Measurements from ENCODE around the gene A2ML1.
"Not testable (repeated sequence)": the region's sequence is repeated elsewhere in the genome, so short reads cannot be mapped to it uniquely, and the experiment has no call there.

The A2ML1 gene

DNA sequence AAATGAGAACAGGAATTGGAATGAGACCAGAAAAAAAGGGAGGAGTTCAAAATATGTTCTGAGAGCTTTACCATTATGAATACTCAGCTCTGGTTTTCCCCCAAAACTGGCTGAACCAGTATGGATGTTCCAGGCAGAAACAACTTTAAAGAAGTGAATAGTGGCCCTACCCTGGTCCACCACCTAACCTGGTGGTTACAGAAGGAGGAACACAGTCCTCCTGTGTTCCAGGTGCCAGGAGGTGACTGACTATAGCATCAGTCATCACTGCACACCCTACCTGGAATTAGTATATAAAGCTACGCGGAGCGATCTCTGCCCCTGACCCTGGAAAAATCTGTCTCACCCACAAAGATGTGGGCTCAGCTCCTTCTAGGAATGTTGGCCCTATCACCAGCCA, at the start of gene A2ML1:
TSS of gene A2ML1 (plus strand) at position 324 of the 400 bp plus-strand sequence. CDS start at position 355, 31 bp downstream.
- DNase-seq, result no peak

DNA sequence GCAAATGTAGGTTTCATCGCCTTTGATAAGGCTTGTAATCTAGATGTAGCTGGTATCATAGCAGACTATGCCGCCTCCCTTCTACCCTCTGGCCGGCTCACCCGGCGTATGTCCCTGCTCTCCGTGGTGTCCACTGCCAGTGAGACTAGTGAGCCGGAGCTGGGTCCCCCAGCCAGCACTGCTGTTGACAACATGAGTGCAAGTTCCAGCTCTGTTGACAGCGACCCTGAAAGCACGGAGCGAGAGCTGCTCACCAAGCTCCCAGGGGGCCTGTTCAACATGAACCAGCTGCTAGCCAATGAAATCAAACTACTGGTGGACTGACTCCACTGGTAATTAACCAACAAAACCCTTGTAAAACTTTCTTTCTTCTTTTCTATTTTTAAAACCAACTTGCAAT, 49.0 kb upstream of the A2ML1 start:
- peak in 1 of 56 donors; percentile 10 for DNase-seq

DNA sequence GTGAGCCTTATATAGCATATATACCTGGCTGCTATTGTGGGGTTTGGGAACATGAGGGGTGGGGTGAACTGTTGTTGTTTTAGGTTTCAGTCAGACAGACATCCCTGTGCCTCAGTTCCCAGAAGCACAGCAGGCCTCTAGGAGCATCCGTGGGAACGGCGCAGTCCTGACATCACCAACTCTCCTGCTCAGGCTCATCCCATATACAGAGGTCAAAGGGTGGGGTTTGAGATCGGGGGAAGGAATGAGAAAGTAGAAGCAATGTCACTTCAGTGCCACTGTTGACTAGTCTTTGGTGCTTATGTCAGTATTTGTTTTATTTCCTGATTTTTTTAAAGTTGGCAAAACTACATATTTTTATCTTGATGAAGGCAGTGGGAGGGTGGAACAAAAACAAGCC, 43.1 kb upstream of the A2ML1 start:
- DNase-seq, result no peak

DNA sequence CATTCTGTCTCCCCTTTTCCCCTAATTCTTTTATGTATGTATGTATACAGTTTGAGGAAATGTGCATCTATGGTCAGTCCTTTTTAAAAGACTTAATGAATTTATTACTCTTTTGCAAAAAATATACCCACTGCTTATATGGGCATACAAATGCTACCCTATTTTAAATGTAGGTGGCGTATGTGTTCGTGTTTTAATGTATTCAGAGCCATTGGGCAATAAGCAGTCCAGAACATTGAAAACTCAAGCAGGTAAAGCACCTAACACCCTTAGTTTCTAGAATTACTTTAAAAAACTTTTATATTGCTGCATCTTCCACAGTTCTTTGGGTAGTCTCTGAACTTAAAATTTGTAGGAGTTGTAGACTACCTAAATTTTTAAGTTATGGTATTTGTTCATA, 42.6 kb upstream of the A2ML1 start:
- DNase-seq, result no peak

DNA sequence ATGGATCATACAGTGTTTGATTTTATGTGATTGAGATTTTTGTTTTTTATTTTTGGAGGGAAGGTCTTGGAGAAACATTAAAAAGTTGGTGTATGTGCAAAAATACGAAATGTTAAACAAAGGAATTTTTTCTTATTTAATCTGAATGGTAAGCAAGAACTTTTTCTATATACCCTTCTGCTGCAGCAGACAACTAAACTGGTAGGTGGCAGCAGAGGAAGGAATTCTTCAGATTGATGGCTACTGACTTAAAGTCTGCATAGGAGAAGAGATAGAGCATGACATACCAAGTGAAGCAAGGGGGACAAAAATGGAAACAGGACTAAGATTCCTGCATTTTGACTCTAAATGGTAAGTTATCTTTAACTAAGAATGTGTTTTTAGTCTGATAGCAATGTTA, 42.0 kb upstream of the A2ML1 start:
- DNase-seq, result peak in 1 of 56 donors; percentile 1

DNA sequence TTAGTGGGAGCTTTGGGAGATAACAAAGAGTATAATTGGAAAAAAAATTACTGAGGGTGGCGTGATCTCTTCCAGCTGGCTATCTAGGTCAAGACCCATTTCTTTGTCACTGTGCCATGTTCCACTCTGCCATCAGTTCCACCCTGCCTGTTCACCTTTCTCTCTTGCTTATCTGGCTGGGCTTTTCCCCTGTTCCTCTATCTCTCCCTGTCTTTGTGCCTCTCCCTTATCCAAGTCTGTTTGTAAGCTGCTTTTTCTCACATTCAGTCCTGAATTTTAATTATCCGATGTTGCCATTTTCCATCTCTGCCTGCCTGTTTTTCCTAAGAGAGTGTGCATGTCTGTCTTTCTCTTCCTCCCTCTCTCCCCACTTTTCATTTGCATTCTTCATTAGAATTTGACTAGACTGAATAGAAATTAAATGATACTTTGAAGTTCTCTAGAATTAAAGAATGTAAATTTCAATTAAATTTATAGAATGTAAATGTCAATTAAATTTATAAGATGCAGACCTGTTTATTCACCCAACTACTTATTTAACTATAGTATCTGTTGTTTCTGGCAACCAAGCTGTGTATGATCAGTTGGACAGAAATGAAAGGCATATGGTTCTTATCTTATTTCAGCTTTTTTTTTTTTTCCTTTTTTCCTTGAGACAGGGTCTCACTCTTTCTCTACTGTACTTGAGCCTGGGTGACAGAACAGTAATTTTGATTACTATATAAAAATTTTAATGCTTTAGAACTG, 40.9 kb upstream of the A2ML1 start:
- no peak for DNase-seq

DNA sequence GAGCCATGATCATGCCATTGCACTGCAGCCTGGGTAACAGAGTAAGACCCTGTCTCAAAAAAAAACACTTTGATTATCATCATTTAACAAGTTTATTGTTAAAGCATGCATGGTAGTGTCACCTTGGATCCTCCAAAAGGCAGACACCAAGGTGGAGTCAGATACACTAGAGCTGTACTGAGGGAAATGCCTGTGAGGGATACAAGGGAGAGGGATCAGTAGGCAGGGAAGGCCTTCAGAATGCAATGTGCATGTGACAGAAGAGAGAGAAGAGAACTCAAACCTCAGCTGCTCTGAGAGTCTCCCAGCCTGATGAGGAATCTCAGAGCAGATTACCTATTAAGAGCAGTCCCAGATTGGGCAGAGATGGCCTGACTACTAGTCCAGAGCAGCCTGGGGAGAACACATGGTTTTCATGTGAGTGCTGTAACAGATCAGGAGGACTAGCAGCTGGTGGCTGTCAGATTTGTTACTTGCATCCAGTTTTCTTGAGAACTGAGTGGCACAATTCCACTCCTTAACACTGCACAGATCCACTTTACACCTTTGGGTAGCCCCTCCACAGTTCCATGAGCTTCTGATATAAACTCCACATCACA, 38.0 kb upstream of the A2ML1 start:
- DNase-seq, result no peak

DNA sequence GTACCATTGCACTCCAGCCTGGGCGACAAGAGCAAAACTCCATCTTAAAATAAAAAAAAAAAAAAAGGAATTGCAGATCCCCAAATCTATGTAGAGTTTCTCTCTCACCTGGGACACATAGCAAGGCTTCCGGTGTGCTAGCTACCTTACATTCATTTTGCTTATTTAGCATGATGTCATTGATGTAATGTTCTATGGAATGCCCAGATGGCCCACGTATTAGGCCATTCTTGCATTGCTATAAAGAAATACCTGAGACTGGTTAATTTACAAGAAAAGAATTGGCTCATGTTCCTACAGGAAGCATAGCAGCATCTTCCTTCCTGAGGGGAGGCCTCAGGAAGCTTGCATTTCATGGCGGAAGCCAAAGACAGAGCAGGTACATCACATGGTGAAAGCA, 36.9 kb upstream of the A2ML1 start:
- no peak for DNase-seq

DNA sequence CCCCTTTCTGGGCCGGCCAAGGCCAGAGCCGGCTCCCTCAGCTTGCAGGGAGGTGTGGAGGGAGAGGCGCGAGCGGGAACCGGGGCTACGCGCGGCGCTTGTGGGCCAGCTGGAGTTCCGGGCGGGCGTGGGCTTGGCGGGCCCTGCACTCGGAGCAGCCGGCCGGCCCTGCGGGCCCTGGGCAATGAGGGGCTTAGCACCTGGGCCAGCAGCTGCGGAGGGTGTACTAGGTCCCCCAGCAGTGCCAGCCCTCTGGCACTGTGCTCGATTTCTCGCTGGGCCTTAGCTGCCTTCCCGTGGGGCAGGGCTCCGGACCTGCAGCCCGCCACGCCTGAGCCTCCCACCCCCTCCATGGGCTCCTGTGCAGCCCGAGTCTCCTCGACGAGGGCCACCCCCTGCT, 35.2 kb upstream of the A2ML1 start:
- DNase-seq, result not testable (repeated sequence)

DNA sequence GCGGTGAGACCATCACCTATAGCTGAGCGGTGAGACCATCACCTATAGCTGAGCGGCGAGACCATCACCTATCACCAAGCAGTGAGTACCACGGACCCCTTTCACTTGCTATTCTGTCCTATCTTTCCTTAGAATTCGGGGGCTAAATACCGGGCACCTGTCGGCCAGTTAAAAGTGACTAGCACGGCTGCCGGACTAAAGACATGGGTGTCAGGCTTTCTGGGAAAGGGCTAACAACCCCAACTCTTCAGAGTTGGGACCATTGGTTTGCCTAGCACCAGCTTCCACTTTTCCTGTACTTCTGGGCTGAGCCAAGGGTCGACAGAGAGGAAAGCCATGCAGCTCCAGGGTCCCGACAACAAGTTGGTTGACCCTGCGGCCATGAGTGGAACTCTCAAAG, 33.7 kb upstream of the A2ML1 start:
- not testable (repeated sequence) for DNase-seq

DNA sequence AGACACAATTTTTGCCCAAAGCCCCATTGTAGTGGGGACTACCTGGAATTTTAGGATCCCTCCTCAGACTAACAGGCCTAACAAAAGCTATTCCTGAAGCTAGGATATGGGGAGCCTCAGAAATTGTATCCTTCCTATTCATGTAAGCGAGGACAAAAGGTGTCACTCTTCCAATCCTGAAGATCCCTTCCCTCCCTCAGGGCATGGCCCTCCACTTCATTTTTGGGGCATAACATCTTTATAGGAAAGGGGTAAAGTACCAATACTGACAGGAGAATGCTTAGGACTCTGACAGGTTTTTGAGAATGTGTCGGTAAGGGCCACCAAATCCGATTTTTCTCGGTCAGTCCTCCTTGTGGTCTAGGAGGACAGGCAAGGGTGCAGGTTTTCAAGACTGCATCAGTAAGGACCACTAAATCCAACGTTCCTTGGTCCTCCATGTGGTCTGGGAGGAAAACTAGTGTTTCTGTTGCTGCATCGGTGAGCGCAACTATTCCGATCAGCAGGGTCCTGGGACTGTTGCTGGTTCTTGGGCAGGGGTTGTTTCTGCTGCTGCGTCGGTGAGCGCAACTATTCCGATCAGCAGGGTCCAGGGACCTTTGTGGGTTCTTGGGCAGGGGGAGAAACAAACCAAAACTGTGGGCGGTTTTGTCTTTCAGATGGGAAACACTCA, 32.9 kb upstream of the A2ML1 start:
- DNase-seq, result not testable (repeated sequence)

DNA sequence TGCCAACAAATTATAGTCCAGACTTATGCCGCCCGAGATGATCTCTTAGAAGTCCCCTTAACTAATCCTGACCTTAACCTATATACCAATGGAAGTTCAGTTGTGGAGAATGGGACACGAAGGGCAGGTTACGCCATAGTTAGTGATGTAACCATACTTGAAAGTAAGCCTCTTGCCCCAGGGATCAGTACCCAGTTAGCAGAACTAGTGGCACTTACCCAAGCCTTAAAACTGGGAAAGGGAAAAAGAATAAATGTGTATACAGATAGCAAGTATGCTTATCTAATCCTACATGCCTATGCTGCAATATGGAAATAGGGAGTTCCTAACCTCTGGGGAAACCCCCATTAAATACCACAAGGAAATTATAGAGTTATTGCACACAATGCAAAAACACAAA, 29.2 kb upstream of the A2ML1 start:
- not testable (repeated sequence) for DNase-seq

DNA sequence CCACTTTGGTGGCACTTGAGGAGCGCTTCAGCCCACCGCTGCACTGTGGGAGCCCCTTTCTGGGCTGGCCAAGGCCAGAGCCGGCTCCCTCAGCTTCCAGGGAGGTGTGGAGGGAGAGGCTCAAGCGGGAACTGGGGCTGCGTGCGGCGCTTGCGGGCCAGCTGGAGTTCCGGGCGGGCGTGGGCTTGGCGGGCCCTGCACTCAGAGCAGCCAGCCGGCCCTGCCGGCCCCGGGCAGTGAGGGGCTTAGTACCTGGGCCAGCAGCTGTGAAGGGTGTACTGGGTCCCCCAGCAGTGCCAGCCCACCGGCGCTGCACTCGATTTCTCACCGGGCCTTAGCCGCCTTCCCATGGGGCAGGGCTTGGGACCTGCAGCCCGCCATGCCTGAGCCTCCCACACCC, 27.8 kb upstream of the A2ML1 start:
- DNase-seq, result not testable (repeated sequence)

DNA sequence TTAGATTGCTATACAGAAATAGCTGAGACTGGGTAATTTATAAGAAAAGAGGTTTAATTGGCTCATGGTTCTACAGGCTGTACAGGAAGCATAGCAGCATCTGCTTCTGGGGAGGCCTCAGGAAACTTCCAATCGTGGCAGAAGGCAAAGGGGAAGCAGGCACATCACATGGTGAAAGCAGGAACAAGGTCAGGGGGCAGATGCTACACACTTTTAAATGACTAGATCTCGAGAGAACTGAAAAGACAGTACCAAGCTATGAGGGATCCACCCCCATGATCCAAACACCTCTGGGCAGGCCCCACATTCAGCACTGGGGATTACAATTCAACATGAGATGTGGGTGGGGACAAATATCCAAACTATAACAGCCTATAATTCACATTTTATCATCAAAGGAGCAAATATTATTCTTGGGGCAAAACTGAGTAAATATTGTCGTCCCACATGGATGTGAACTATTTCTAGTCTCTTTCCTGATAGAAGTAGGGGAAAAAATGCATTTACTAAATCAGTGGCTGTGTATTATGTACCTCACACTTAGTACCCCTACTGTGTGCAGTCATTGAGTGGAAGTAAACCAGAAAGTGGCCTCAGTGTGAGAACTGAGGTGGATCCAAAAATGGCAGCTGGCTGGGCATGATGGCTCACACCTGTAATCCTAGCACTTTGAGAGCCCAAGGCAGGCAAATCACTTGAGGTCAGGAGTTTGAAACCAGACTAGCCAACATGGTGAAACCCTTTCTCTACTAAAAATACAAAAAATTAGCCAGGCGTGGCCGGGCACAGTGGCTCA, 25.4 kb upstream of the A2ML1 start:
- no peak for DNase-seq

DNA sequence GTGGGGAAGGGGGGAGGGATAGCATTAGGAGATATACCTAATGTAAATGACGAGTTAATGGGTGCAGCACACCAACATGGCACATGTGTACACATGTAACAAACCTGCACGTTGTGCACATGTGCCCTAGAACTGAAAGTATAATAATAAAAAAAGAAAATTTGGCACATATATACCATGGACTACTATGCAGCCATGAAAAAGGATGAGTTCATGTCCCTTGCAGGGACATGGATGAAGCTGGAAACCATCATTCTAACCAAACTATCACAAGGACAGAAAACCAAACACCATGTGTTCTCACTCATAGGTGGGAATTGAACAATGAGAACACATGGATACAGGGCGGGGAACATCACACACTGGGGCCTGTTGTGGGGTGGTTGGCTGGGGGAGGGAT, 21.2 kb upstream of the A2ML1 start:
- DNase-seq, result not testable (repeated sequence)

DNA sequence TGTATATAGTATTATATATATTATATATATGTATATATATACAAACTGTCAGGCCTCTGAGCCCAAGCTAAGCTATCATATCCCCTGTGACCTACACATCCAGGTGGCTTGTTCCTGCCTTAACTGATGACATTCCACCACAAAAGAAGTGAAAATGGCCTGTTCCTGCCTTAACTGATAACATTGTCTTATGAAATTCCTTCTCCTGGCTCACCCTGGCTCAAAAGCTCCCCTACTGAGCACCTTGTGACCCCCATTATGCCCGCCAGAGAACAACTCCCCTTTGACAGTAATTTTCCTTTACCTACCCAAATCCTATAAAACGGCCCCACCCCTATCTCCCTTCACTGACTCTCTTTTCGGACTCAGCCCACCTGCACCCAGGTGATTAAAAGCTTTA, 17.6 kb upstream of the A2ML1 start:
- not testable (repeated sequence) for DNase-seq

DNA sequence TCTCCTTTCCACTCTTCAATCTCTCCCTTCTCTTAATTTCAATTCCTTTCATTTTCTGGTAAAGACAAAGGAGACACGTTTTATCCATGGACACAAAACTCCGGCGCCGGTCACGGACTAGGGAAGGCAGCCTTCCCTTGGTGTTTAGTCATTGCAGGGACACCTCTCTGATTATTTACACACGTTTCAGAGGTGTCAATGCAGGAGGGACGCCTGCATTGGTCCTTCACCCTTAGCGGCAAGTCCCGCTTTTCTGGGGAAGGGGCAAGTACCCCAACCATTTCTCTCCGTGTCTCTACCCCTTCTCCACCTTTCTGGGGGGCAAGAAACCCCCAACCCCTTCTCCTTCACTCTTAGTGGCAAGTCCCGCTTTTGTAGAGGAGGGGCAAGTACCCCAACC, 16.9 kb upstream of the A2ML1 start:
- DNase-seq, result not testable (repeated sequence)

DNA sequence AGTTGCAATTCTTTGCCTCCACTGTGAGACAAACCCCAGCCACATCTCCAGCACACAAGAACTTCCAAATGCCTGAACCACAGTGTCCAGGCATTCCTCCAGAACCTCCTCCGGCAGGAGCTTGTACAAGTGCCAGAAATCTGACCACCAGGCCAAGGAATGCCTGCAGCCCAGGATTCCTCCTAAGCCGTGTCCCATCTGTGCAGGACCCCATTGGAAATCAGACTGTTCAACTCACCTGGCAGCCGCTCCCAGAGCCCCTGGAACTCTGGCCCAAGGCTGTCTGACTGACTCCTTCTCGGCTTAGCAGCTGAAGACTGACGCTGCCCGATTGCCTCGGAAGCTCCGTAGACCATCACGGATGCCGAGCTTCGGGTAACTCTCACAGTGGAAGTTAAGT, 15.3 kb upstream of the A2ML1 start:
- not testable (repeated sequence) for DNase-seq

DNA sequence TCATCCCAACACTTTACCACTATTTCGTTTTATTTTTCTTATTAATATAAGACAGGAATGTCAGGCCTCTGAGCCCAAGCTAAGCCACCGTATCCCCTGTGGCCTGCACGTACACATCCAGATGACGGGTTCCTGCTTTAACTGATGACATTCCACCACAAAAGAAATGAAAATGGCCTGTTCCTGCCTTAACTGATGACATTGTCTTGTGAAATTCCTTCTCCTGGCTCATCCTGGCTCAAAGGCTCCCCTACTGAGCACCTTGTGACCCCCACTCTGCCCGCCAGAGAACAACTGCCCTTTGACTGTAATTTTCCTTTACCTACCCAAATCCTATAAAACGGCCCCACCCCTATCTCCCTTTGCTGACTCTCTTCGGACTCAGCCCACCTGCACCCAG, 12.3 kb upstream of the A2ML1 start:
- not testable (repeated sequence) for DNase-seq

DNA sequence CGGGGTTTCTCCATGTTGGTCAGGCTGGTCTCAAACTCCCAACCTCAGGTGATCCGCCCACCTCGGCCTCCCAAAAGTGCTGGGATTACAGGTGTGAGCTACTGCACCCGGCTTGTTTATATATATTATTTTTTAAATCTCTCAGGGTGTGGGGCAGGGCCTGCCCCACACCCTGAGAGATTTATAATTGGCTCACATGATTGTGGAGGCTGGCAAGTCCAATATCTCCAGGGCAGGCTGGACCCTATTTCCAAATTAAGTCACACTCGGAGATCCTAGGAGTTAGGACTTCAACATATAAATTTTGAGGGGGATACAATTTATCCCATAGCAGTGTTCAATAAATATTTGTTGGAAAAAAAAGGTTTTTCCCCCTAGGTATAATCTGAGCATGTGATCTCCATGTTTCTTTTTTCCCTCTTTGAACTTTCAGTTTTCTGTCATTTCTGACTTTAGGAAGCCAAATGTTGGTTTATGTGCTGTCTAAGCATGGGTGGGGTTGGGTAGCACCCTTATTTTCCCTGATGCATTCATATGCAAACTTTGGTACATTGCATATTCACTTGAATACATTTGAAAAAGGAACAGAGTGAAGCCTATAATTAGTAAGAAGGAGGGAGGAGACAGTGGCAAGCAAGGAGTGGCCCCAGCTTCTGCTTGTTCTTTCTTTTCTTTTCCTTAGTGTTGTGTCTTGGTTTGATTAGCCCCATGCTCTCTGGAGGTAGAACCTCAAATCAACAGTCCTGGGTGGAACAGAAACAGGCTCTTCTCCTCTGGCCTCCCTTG, 8.7 kb upstream of the A2ML1 start:
- DNase-seq, result no peak

DNA sequence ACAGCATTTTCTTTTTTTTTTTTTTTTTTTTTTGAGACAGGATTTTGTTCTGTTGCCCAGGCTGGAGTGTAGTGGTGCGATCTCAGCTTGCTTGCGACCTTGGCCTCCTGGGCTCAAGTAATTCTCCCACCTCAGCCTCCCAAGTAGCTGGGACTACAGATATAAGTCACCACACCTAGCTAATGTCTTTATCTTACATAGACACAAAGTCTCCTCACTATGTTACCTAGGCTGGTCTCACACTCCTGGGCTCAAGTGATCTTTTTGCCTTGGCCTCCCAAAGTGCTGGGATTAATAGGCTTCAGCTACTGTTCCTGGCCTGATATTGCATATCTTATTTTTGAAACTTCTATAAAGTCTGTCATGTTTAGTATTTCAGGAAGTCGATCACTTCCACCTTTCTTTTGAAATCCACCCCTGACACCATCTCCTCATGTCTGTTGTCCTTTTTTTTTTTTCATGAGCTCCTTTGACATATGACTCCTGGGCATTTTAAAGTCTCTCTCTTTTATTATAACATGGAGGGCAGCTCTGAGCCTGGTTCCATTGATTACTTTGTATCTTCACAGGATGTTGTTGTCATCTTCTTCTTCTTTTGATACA, 5.9 kb upstream of the A2ML1 start:
- no peak for DNase-seq
